Prostate gland (tissue), 2 donors: ENCODE measurements around the gene TAS2R46. TPM values are rescaled to one million over a fixed set of nuclear protein-coding genes. Genes with fewer than 3 reads are reported as not detected.

Experiments
- DNase-seq: peaks from one replicate; pipeline ENCODE4 v3.0.0-alpha.2; 2019; ENCODE audit warnings: low spot score
- H3K27ac ChIP-seq, 2 donors: fragments of 200-600 bp; sonication (generic); 2 replicates each; pipeline ENCODE4 v1.5.1; 2017 to 2019
- H3K27me3 ChIP-seq: fragments of 200-600 bp; sonication (generic); replicated peaks from 2 replicates; pipeline ENCODE4 v1.5.1; 2019; ENCODE audit not compliant: insufficient read depth
- H3K36me3 ChIP-seq, 2 donors: fragments of 200-600 bp; sonication (generic); 1 replicate in 1 of 2; 2 replicates in 1 of 2; pipeline versions ENCODE4 v1.5.1 to v1.8.1; 2017 to 2019
- H3K4me1 ChIP-seq: fragments of 200-600 bp; sonication (generic); replicated peaks from 2 replicates; pipeline ENCODE4 v1.5.1; 2019
- H3K4me3 ChIP-seq, 2 donors: fragments of 200-600 bp; sonication (generic); 2 replicates each; pipeline ENCODE4 v1.5.1; 2017 to 2019
- H3K9me3 ChIP-seq: fragments of 200-600 bp; sonication (generic); 2 replicates; pipeline ENCODE4 v1.5.1; 2017
- CTCF ChIP-seq, 4 experiments: fragments of 200-600 bp in 2 of 4; fragments of 450-650 bp in 2 of 4; sonication (generic) in 2 of 4; IDR thresholded peaks; 1 replicate in 3 of 4; 2 replicates in 1 of 4; pipeline ENCODE4 v1.5.1; 2016 to 2019; ENCODE audit warnings: antibody characterized with exemption in 4 of 4, mild to moderate bottlenecking in 2 of 4, moderate library complexity in 2 of 4
- POLR2A ChIP-seq: fragments of 450-650 bp; IDR thresholded peaks from one replicate; pipeline ENCODE4 v1.6.1; 2016; ENCODE audit warnings: antibody characterized with exemption, mild to moderate bottlenecking
- POLR2AphosphoS5 ChIP-seq: sonication (generic); formaldehyde crosslinking; IDR thresholded peaks from one replicate; pipeline ENCODE4 v1.6.1; 2017; ENCODE audit warnings: antibody characterized with exemption
- WGBS: methylation state at CpG from one replicate; pipeline ENCODE4 v1.1.5; 2018; 5-methylcytosine and 5-hydroxymethylcytosine counted together
- intact Hi-C: fragments of 100-400 bp; cut with DNase I; formaldehyde crosslinking; loops from one replicate; pipeline ENCODE4 v1.14.2; 2022
- total RNA-seq, 2 donors: library from RNA; depleted of rRNA; stranded (reverse); fragments of >200 nt; gene quantifications; one replicate each; pipeline ENCODE4 v1.1.0, GENCODE V29; 2016

The TAS2R46 gene
- total RNA-seq, 2 donors from 2014 or later, result 1.9 to 2.0 TPM

- intact Hi-C loops, result no loop called here
- H3K9me3 ChIP-seq, result no peaks in the 10 kb centered on the region
- no peaks in the 10 kb centered on the region for H3K27me3 ChIP-seq
- H3K4me1 ChIP-seq, result no peaks in the 10 kb centered on the region
- TF ChIP-seq CTCF (IDR thresholded peaks at IDR 0.05), result no peak
- no peak for TF ChIP-seq POLR2AphosphoS5
- TF ChIP-seq POLR2A, result no peak
- 91% methylated on average over 3 of the region's 3 CpGs for WGBS
- H3K27ac ChIP-seq, result no peak overlapping the region
- no peaks in the 10 kb centered on the region for H3K36me3 ChIP-seq
- no peak for DNase-seq
- no peak overlapping the region for H3K4me3 ChIP-seq
Measured at GRCh38 chr12:11075642-11076041, 13.5 kb upstream of the TAS2R46 start.

GRCh38 chr12:11071414-11071813 is 9.3 kb upstream of the TAS2R46 start:
- Histone ChIP-seq H3K27me3 (no peaks in the 10 kb centered on the region), H3K36me3 (no peaks in the 10 kb centered on the region), H3K4me1 (no peaks in the 10 kb centered on the region), H3K4me3 (no peak overlapping the region), H3K27ac (no peak overlapping the region), H3K9me3 (no peaks in the 10 kb centered on the region)
- TF ChIP-seq POLR2AphosphoS5 (no peak), CTCF (IDR thresholded peaks at IDR 0.05) (no peak), POLR2A (no peak)
- WGBS, result 50% methylated on average over 4 of the region's 4 CpGs
- DNase-seq, result no peak
- intact Hi-C loops, result no loop called here

GRCh38 chr12:11070999-11071398 is 8.9 kb upstream of the TAS2R46 start:
- Histone ChIP-seq H3K4me1 (no peaks in the 10 kb centered on the region), H3K27me3 (no peaks in the 10 kb centered on the region), H3K9me3 (no peaks in the 10 kb centered on the region), H3K4me3 (no peak overlapping the region), H3K36me3 (no peaks in the 10 kb centered on the region), H3K27ac (no peak overlapping the region)
- intact Hi-C loops, result no loop called here
- WGBS, result 81% methylated on average over 1 of the region's 1 CpG
- no peak for DNase-seq
- TF ChIP-seq POLR2AphosphoS5 (no peak), CTCF (IDR thresholded peaks at IDR 0.05) (no peak), POLR2A (no peak)

- no peak for DNase-seq
- intact Hi-C loops, result no loop called here
- TF ChIP-seq POLR2AphosphoS5, result no peak
- TF ChIP-seq POLR2A, result no peak
- no peak for TF ChIP-seq CTCF (IDR thresholded peaks at IDR 0.05)
- H3K36me3 ChIP-seq, result no peaks in the 10 kb centered on the region
- no peaks in the 10 kb centered on the region for H3K4me1 ChIP-seq
- H3K27ac ChIP-seq, result no peak overlapping the region
- H3K4me3 ChIP-seq, result no peak overlapping the region
- no peaks in the 10 kb centered on the region for H3K27me3 ChIP-seq
- 92% methylated on average over 5 of the region's 5 CpGs for WGBS
- H3K9me3 ChIP-seq, result no peaks in the 10 kb centered on the region
Measured at GRCh38 chr12:11069854-11070365, 7.8 kb upstream of the TAS2R46 start.

- no peak for DNase-seq
- TF ChIP-seq POLR2A (no peak), POLR2AphosphoS5 (no peak), CTCF (IDR thresholded peaks at IDR 0.05) (no peak)
- Histone ChIP-seq H3K27me3 (no peaks in the 10 kb centered on the region), H3K4me1 (no peaks in the 10 kb centered on the region), H3K36me3 (no peaks in the 10 kb centered on the region), H3K27ac (no peak overlapping the region), H3K9me3 (no peaks in the 10 kb centered on the region), H3K4me3 (no peak overlapping the region)
- intact Hi-C loops, result no loop called here
- 75% methylated on average over 2 of the region's 2 CpGs for WGBS
Measured at GRCh38 chr12:11067514-11067913, 5.4 kb upstream of the TAS2R46 start.
